Tibial nerve (tissue), 3 donors: ENCODE measurements around the gene SFT2D3.

Experiments used
- POLR2A ChIP-seq, 2 donors: fragments of 450-650 bp; IDR thresholded peaks; one replicate each; pipeline ENCODE4 v1.6.1; 2017; ENCODE audit warnings: antibody characterized with exemption in 2 of 2, mild to moderate bottlenecking in 2 of 2, moderate library complexity in 2 of 2
- TF ChIP-seq, protein P1 (sequence below), 5 experiments: fragments of 200-600 bp in 3 of 5; fragments of 450-650 bp in 2 of 5; sonication (generic) in 3 of 5; IDR thresholded peaks; one replicate each; pipeline ENCODE4 v1.5.1; 2016 to 2019; ENCODE audit warnings: antibody characterized with exemption in 5 of 5, mild to moderate bottlenecking in 3 of 5, moderate library complexity in 2 of 5

GRCh38 chr2:127695491-127696472 is 5.5 kb upstream of the SFT2D3 start:
- TF ChIP-seq, protein P1, sequence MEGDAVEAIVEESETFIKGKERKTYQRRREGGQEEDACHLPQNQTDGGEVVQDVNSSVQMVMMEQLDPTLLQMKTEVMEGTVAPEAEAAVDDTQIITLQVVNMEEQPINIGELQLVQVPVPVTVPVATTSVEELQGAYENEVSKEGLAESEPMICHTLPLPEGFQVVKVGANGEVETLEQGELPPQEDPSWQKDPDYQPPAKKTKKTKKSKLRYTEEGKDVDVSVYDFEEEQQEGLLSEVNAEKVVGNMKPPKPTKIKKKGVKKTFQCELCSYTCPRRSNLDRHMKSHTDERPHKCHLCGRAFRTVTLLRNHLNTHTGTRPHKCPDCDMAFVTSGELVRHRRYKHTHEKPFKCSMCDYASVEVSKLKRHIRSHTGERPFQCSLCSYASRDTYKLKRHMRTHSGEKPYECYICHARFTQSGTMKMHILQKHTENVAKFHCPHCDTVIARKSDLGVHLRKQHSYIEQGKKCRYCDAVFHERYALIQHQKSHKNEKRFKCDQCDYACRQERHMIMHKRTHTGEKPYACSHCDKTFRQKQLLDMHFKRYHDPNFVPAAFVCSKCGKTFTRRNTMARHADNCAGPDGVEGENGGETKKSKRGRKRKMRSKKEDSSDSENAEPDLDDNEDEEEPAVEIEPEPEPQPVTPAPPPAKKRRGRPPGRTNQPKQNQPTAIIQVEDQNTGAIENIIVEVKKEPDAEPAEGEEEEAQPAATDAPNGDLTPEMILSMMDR (IDR thresholded peaks at IDR 0.05) = peak; percentile 26 to 71 (median 61)
- no peak for TF ChIP-seq POLR2A (IDR thresholded peaks at IDR 0.05)
